Activated CD4-positive, alpha-beta memory T cell treated with anti-CD3 and anti-CD28 coated beads for 36 hours (primary cell): Measurements from ENCODE around the gene FAM83G. TPM values are rescaled to one million over a fixed set of nuclear protein-coding genes. Genes with fewer than 3 reads are reported as not detected.

Source experiments
- CTCF ChIA-PET: fragments of 350-600 bp; sonication (Branson Sonifier 250); formaldehyde crosslinking; loops from one replicate; lab custom pipeline; 2021; ENCODE audit warnings: antibody characterized with exemption, inconsistent platforms; lab: Charles Lee
- POLR2A ChIA-PET: fragments of 350-600 bp; sonication (Branson Sonifier 250); formaldehyde crosslinking; loops from one replicate; lab custom pipeline; 2021; ENCODE audit warnings: antibody characterized with exemption; lab: Charles Lee
- DNase-seq: peaks from one replicate; pipeline ENCODE4 v3.0.0-alpha.2; 2020
- H3K27ac Mint-ChIP-seq: one replicate; pipeline ENCODE4 v1.8.0; 2021; ENCODE audit warnings: mixed read lengths
- H3K27me3 Mint-ChIP-seq: one replicate; pipeline ENCODE4 v1.8.0; 2021; ENCODE audit warnings: mixed read lengths
- H3K36me3 Mint-ChIP-seq: one replicate; pipeline ENCODE4 v1.8.0; 2021; ENCODE audit warnings: mixed read lengths
- H3K4me1 Mint-ChIP-seq: one replicate; pipeline ENCODE4 v1.8.0; 2021; ENCODE audit warnings: low read depth, mixed read lengths
- H3K4me3 Mint-ChIP-seq: one replicate; pipeline ENCODE4 v1.8.0; 2021; ENCODE audit warnings: mild to moderate bottlenecking, mixed read lengths
- H3K9me3 Mint-ChIP-seq: one replicate; pipeline ENCODE4 v1.8.0; 2021; ENCODE audit warnings: mixed read lengths
- intact Hi-C: fragments of 100-400 bp; cut with micrococcal nuclease; formaldehyde crosslinking; loops from one replicate; pipeline ENCODE4 v1.15.1; 2023
- total RNA-seq, 2 experiments: library from RNA; stranded (reverse); gene quantifications; one replicate each; pipeline ENCODE4 v1.2.3, GENCODE V29; 2021

The FAM83G gene
- total RNA-seq, 2 experiments from 2014 or later: 12.6 to 14.3 TPM

DNA sequence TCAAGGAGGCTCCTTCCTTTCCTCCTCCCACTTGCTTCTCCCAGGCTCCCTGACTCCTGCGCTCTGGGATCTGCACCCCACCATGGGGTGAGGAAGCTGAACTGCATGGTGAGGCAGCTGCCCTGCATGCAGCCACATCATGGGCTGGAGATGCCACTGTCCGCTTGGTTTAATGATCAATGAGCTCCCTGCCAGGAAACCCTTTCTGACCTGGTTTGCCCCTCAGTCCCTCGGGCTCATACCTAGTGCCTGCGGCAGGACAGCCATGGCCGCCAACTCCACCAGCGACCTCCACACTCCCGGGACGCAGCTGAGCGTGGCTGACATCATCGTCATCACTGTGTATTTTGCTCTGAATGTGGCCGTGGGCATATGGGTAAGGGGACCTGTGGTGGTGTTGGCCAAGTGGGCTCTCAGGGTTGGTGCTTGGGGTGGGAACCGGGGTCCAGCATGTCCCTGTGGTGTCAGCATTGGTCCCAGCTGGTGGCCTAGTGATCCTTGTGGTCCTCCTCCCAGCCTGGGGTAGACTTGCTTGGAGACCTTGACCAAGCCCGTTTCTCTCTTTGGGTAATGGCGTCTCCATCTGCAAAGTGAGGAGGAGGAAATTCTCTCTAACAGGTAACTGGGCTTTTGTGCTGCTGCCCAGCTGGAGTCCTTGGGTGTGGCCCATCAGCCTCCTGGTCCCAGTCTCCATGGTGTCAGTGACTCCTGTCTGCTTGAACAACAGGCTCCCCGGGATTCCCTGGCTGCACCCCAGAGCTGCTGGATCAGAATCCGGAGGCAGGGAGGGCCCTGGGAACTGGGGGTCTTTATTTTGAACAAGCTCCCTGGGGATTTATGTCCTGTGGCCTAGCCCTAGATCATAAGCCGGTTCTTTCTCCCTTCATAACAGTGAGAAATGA lies 52.4 kb downstream of the FAM83G start, which contains the start of gene SLC5A10:
Gene SLC5A10 (plus strand): TSS at position 225 of the 902 bp plus-strand sequence. CDS start 41 bp downstream, at position 266.
- ChIA-PET POLR2A (no interaction called here), CTCF (interaction anchor here (1.2 kb wide), 1 partner anchor 9 kb away, joined by 3 read pairs; no protein-coding TSS in a partner anchor)
- peaks cover 20% of the 10 kb centered on the region for H3K4me1 Mint-ChIP-seq
- intact Hi-C loops: no loop called here
- H3K4me3 Mint-ChIP-seq: no peak within 1 kb of the TSS
- H3K27me3 Mint-ChIP-seq: no peaks in the 10 kb centered on the region
- H3K36me3 Mint-ChIP-seq: no peaks in the 10 kb centered on the region
- no peak within 1 kb of the TSS for H3K27ac Mint-ChIP-seq
- DNase-seq: no peak
- H3K9me3 Mint-ChIP-seq: no peaks in the 10 kb centered on the region

DNA sequence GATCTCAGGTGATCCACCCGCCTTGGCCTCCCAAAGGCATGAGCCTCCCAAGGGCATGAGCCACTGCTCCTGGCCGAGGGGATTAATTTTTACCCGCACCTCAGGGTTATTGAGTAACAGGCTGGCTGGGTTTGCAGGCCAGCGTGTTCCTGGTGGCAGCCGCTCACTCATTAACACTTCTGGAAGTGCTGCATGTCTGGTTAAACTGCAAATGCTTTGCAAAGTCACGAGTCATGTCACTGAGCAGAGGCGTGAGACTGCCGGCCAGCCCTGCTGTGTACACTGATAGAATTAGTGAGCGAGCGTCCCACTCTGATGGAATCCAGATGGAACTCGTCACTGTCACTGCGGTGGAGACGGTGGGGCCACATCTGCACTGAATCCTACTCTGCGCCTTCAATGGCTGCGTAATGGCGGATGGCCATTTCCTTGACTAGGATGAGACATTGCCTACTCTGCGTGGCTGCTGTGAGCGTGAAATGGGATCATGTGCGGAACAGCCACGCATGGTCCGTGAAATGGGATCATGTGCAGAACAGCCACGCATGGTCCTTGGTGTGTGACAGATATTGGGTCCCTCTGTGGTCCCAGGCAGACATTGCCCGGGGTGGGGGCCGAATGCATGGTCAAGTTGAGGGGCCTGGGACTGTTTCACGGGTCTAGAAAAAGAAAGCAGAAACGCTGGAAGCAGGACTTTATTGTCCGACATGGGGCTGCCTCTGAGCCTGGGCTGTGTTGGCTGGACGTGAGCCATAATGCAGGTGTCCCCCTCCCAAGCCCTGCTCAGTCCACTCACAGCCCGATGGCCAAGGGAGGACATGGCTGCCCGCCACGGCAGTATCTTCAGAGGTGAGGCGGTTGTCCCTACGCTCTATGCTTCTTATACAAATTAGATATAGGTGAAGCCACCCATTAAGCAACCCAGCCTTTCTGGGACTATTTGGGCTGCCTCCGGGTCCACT lies 53.3 kb downstream of the FAM83G start:
- no peak for DNase-seq
- Mint-ChIP-seq H3K4me1 (peaks cover 18% of the 10 kb centered on the region), H3K27ac (no peak overlapping the region), H3K4me3 (no peak overlapping the region), H3K36me3 (no peaks in the 10 kb centered on the region), H3K9me3 (no peaks in the 10 kb centered on the region), H3K27me3 (no peaks in the 10 kb centered on the region)
- intact Hi-C loops: no loop called here
- POLR2A ChIA-PET: no interaction called here
- CTCF ChIA-PET: interaction anchor here (1.2 kb wide), 1 partner anchor 10 kb away, joined by 3 read pairs; no protein-coding TSS in a partner anchor

DNA sequence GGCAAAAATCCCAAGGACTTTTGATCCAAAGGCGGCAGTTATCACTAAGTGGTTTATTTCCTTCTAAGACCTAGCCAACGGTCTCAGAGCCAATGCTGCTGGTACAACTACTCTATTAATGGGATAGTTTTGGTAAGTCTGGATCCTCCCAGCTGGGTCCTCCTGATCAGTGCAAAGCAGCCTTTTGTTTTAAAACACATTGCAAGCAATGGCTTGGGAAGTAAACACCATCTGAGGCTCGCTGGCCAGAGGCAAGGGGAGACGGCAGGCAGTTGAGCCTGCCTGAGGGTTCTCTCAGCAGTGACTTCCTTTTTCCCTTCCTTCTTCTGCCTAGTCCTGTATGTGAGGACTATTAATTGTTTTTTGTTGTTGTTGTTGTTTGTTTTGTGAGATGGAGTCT lies 54.2 kb downstream of the FAM83G start:
- intact Hi-C loops: no loop called here

DNA sequence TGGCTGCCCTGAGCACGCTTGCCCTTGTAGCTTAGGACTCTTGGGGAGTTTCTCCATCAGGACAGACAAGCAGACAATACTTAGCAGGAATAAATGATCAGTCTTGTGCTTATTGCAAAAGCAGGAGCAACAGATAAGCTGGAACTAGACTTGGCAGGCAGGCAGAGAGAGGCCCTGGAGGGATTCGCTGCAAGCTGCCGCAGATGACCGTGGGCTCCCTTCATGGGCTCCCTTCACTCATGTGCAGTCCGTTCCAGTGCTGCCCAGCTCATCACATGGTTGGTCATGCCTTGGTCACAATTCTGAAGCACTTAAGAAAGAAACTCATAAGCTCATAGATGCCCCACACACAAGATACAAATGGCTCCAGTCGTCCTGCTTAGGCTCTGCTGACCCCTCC lies 55.0 kb downstream of the FAM83G start:
- no peaks in the 10 kb centered on the region for H3K36me3 Mint-ChIP-seq
- ChIA-PET POLR2A (no interaction called here), CTCF (no interaction called here)
- H3K27ac Mint-ChIP-seq: no peak overlapping the region
- H3K4me1 Mint-ChIP-seq: peaks cover 7% of the 10 kb centered on the region
- H3K9me3 Mint-ChIP-seq: no peaks in the 10 kb centered on the region
- no peak for DNase-seq
- H3K4me3 Mint-ChIP-seq: no peak overlapping the region
- intact Hi-C loops: no loop called here
- no peaks in the 10 kb centered on the region for H3K27me3 Mint-ChIP-seq

More for the DNA sequence above, 54.2 kb downstream of the FAM83G start:
- no peaks in the 10 kb centered on the region for H3K36me3 Mint-ChIP-seq
- ChIA-PET POLR2A (no interaction called here), CTCF (no interaction called here)
- no peak for DNase-seq
- H3K27ac Mint-ChIP-seq: no peak overlapping the region
- H3K4me1 Mint-ChIP-seq: peaks cover 13% of the 10 kb centered on the region
- H3K27me3 Mint-ChIP-seq: no peaks in the 10 kb centered on the region
- H3K9me3 Mint-ChIP-seq: no peaks in the 10 kb centered on the region
- no peak overlapping the region for H3K4me3 Mint-ChIP-seq

DNA sequence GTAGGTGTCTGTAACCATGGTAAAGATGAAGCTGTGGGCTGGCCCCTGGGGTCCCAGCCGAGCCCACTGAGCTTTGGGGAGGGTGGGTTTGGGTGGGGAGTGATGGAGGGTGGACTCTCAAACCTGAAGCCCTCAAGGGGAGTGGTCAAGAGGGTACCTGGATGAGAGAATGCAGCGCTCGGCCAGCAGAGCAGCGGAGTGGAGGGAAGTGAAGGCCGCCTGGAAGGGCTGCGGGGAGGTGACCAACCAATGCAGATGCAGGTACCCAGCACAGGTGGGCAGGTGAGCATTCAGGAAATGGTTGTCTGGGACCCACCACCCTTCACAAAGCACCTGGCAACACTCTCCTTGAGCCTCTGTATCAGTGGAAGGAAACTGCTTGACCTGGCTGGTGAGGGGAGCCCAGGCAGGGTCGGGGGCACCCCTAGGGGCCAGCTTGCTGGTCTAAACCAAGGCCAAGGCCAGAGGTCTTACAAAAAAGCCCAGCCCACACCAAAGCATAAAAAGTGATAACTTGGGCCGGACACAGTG lies 56.0 kb downstream of the FAM83G start:
- Mint-ChIP-seq H3K27me3 (no peaks in the 10 kb centered on the region), H3K4me3 (no peak overlapping the region), H3K4me1 (no peaks in the 10 kb centered on the region), H3K36me3 (no peaks in the 10 kb centered on the region), H3K27ac (no peak overlapping the region), H3K9me3 (no peaks in the 10 kb centered on the region)
- ChIA-PET POLR2A (no interaction called here), CTCF (interaction anchor here (0.9 kb wide), 1 partner anchor 13 kb away, joined by 3 read pairs; no protein-coding TSS in a partner anchor)
- intact Hi-C loops: no loop called here
- no peak for DNase-seq

DNA sequence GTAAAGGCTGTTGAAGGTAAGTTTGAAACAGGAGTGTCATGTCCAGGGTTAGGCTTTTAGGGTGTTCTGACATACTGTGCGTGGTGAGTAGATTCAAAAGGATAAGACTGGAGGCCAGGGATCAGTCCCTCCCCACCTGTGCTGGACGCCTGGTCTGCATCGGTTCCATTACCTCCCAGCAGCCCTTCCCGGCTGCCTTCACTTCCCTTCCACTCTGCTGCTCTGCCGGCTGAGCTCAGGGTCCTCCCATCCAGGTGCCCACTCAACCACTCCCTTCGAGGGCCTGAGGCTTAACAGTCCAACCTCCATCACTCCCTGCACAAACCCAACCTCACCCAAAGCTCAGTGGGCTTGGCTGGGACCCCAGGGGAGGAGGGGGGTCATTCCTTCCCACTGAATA lies 56.7 kb downstream of the FAM83G start:
- no peaks in the 10 kb centered on the region for H3K4me1 Mint-ChIP-seq
- no peaks in the 10 kb centered on the region for H3K9me3 Mint-ChIP-seq
- DNase-seq: no peak
- H3K27me3 Mint-ChIP-seq: no peaks in the 10 kb centered on the region
- no peak overlapping the region for H3K4me3 Mint-ChIP-seq
- H3K27ac Mint-ChIP-seq: no peak overlapping the region
- ChIA-PET CTCF (interaction anchor here (0.9 kb wide), 1 partner anchor 13 kb away, joined by 3 read pairs; no protein-coding TSS in a partner anchor), POLR2A (no interaction called here)
- intact Hi-C loops: no loop called here
- H3K36me3 Mint-ChIP-seq: no peaks in the 10 kb centered on the region

DNA sequence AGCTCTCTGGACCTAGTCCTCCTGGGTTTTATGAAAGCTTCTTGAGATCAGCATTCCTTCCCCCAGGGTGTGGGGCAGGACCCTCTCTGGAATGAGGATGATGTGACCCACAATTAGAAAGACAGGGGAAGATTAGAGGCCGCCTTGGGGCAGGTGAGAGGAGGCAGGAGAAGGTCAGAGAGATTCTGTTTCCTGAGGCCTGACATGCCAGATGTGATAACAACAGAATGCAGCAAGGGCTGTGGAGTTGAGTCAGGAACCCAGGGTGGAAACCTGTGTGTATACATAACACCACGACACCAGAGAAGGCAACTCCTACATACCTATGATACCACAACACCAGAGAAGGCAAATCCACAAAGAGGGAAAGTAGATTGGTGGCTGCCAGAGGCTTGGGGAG lies 58.0 kb downstream of the FAM83G start:
- no peak overlapping the region for H3K4me3 Mint-ChIP-seq
- intact Hi-C loops: no loop called here
- H3K36me3 Mint-ChIP-seq: no peaks in the 10 kb centered on the region
- H3K27me3 Mint-ChIP-seq: no peaks in the 10 kb centered on the region
- H3K4me1 Mint-ChIP-seq: no peaks in the 10 kb centered on the region
- ChIA-PET CTCF (no interaction called here), POLR2A (no interaction called here)
- H3K27ac Mint-ChIP-seq: no peak overlapping the region
- no peak for DNase-seq
- H3K9me3 Mint-ChIP-seq: no peaks in the 10 kb centered on the region

DNA sequence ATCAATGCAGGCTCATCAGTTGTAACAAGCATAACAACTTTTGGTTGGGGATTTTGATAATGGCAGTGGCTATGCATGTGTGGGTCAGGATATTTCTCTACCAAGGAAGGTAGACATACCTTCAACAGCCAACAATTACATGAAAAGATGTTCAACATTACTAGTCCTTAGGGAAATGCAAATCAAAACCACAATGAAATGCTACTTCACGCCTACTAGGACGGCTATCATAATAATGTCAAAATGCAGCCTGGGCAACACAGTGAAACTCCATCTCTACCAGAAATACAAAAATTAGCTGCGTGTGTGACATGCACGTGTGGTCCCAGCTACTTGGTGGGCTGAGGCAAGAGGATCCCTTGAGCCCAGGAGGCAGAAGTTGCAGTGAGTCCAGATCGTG lies 59.9 kb downstream of the FAM83G start:
- H3K4me1 Mint-ChIP-seq: peaks cover 3% of the 10 kb centered on the region
- H3K9me3 Mint-ChIP-seq: no peaks in the 10 kb centered on the region
- CTCF ChIA-PET: interaction anchor here (1.6 kb wide), 1 partner anchor 16 kb away, joined by 5 read pairs; no protein-coding TSS in a partner anchor
- no peaks in the 10 kb centered on the region for H3K27me3 Mint-ChIP-seq
- no peaks in the 10 kb centered on the region for H3K36me3 Mint-ChIP-seq
- intact Hi-C loops: no loop called here
- no peak for DNase-seq
- POLR2A ChIA-PET: no interaction called here
- H3K4me3 Mint-ChIP-seq: no peak overlapping the region
- H3K27ac Mint-ChIP-seq: no peak overlapping the region

DNA sequence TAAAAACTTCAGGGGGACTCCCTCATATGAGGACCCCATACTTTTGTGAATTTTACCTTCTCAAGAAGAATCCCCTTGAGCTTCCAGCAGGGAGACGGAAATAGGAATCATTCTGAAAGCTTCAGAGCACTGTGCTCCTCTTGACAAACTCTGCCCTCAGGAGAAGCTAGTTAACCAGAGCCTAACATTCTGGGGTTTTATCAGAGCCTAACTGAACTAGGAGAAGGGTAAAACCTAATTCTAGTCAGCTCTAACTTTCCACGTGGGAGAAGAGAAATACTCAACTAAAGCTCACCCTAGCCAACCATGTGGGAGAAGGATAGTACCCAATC lies 65.9 kb downstream of the FAM83G start:
- Mint-ChIP-seq H3K4me3 (no peak overlapping the region), H3K27ac (no peak overlapping the region), H3K36me3 (no peaks in the 10 kb centered on the region), H3K4me1 (peaks cover 3% of the 10 kb centered on the region), H3K27me3 (peaks cover 1% of the 10 kb centered on the region), H3K9me3 (no peaks in the 10 kb centered on the region)
- no peak for DNase-seq
- intact Hi-C loops: no loop called here
- POLR2A ChIA-PET: no interaction called here
- CTCF ChIA-PET: interaction anchor here (1.6 kb wide), 1 partner anchor 22 kb away, joined by 9 read pairs; no protein-coding TSS in a partner anchor

DNA sequence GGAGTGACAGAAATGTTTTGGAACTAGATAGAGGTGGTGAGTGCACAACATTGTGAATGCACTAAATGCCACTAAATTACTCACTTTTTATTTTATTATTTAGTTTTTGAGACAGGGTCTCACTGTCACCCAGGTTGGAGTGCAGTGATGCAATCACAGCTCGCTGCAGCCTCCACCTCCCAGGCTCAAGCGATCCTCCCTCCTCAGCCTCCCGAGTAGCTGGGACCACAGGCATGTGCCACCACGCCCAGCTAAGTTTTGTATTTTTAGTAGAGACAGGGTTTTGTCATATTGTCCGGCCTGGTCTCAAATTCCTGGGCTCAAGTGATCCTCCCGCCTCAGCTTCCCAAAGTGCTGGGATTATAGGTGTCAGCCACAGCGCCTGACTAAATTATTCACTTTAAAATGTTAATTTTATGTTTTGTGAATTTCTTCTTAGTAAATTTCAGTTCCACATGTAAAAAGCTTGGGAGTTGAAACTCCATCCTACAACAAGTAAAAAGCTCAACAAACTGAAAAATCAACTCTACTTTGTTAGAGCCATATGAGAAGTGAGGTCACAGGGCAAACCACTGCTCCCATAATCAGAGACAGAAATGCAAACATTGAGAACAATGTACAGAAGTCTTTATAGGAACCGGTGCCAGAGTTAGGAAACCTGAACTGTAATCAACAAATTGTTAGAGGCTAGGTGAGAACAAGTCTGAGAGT lies 66.4 kb downstream of the FAM83G start:
- Mint-ChIP-seq H3K27ac (no peak overlapping the region), H3K4me3 (no peak overlapping the region), H3K9me3 (no peaks in the 10 kb centered on the region), H3K36me3 (no peaks in the 10 kb centered on the region), H3K27me3 (peaks cover 1% of the 10 kb centered on the region), H3K4me1 (peaks cover 3% of the 10 kb centered on the region)
- ChIA-PET POLR2A (no interaction called here), CTCF (interaction anchor here (1.6 kb wide), 1 partner anchor 23 kb away, joined by 9 read pairs; no protein-coding TSS in a partner anchor)
- intact Hi-C loops: no loop called here
- no peak for DNase-seq
